ENCODE results near the gene PDE9A. TPM values are rescaled to one million over a fixed set of nuclear protein-coding genes. Genes with fewer than 3 reads are reported as not detected.

PDE9A gene
- polyA plus RNA-seq, 1 experiment: 0.14 TPM

DNA sequence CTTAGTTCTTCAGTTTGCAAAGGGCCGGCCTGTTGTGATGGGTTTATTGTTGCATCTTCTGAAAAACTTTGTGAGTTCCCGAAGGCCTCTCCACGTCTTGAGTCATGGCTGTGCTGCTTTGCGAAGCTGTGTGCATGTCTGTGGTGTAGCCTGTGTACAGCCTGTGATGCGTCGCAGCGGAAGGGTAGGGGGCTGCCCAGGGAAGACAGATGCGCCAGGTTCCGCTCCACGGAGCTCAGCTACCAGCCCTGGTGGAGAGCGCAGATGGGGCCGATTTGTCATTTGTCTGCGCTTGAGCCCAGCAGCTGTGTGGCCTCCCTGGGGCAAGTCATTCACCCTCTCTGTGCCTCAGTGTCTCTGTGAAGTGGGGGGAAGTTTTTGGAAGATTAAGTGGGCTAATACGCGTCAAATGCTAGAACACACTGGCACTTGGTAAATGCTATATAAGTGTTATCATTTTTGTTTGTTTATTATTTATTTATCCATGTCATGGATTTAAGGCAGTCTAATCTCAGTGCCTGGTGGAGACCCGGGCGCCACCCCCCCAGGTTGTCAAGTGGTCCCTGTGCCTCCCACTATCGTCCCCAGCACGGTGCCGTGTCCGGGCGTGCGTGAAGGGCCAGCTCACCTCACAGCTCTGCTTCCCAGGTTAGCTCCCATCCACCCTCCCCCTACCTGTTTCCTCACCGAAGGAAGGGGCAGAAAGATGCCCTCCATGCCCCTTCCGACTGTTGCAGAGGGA lies 8.4 kb downstream of the PDE9A start:
- Histone ChIP-seq H3K9me3 (ENCODE audit: control insufficient read depth, insufficient read depth, low read length) (peaks cover 46% of the 10 kb centered on the region), H3K27me3 (ENCODE audit: control insufficient read depth, insufficient read depth, low read length) (peaks cover 7% of the 10 kb centered on the region), H3K4me3 (ENCODE audit: low read depth, low read length) (no peak overlapping the region), H3K27ac (ENCODE audit: low read depth, low read length) (no peak overlapping the region)
- no peak for DNase-seq (ENCODE audit: low read depth, low spot score)
- TF ChIP-seq, protein P1, sequence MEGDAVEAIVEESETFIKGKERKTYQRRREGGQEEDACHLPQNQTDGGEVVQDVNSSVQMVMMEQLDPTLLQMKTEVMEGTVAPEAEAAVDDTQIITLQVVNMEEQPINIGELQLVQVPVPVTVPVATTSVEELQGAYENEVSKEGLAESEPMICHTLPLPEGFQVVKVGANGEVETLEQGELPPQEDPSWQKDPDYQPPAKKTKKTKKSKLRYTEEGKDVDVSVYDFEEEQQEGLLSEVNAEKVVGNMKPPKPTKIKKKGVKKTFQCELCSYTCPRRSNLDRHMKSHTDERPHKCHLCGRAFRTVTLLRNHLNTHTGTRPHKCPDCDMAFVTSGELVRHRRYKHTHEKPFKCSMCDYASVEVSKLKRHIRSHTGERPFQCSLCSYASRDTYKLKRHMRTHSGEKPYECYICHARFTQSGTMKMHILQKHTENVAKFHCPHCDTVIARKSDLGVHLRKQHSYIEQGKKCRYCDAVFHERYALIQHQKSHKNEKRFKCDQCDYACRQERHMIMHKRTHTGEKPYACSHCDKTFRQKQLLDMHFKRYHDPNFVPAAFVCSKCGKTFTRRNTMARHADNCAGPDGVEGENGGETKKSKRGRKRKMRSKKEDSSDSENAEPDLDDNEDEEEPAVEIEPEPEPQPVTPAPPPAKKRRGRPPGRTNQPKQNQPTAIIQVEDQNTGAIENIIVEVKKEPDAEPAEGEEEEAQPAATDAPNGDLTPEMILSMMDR (IDR thresholded peaks at IDR 0.05; ENCODE audit: low read depth, low read length): no peak
- CTCF ChIA-PET: no interaction called here
- POLR2A ChIA-PET: interaction anchor here (0.6 kb wide), 1 partner anchor 1204 kb away, joined by 4 read pairs; no protein-coding TSS in a partner anchor

DNA sequence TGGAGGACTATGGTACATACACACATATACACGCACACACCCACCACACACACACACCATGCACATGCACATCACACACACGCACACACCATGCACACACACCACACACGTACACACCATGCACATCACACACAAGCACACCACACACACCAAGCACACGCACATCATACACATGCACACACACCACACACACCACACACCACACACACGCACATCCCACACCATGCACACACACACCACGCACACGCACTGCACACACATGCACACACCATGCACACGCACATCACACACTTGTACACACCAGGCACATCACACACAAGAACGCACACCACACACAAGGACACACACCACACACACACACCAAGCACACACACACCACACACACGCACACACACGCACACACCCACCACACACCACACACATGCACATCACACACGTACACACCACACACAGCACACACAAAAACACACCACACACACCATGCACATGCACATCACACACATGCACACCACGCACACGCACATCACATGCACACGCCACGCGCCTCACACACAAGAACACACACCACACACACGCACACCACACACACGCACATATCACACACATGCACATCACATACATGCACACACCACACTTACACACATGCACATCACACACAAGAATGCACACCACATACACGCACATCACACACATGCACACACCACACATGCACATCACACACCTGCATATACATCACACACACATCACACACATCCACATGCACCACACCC lies 9.2 kb downstream of the PDE9A start:
- H3K27me3 ChIP-seq (ENCODE audit: control insufficient read depth, insufficient read depth, low read length): peaks cover 7% of the 10 kb centered on the region
- POLR2A ChIA-PET: interaction anchor here (0.6 kb wide), 1 partner anchor 1204 kb away, joined by 4 read pairs; no protein-coding TSS in a partner anchor
- TF ChIP-seq, protein P1 (IDR thresholded peaks at IDR 0.05; ENCODE audit: low read depth, low read length): no peak
- no peak for DNase-seq (ENCODE audit: low read depth, low spot score)
- H3K4me3 ChIP-seq (ENCODE audit: low read depth, low read length): no peak overlapping the region
- H3K27ac ChIP-seq (ENCODE audit: low read depth, low read length): no peak overlapping the region
- CTCF ChIA-PET: no interaction called here
- H3K9me3 ChIP-seq (ENCODE audit: control insufficient read depth, insufficient read depth, low read length): peaks cover 46% of the 10 kb centered on the region

DNA sequence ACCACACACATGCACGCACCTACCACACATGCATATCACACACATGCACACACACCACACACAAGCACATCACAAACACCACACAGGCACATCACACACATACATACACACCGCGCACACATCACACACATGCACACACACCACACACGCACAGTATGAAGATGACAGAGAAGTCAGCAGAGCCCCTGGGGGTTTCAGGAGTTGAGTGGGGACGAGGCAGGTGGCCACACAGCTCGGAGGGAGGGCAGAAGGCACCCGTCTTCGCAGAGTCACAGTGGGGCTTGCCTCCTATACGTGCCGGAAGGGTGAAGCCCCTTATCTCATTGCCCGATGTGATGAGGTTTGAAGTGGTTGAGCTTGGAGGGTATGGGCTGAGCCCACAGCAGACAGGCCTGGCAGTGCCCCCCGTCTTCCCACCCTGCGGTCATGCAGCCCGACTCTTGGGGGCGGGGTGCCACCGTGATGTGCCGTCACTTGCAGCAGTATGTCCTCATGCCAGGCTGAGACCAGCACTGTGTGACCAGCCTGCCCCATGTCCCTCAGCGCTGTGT lies 9.9 kb downstream of the PDE9A start:
- POLR2A ChIA-PET: no interaction called here
- Histone ChIP-seq H3K27ac (ENCODE audit: low read depth, low read length) (no peak overlapping the region), H3K27me3 (ENCODE audit: control insufficient read depth, insufficient read depth, low read length) (peaks cover 7% of the 10 kb centered on the region), H3K9me3 (ENCODE audit: control insufficient read depth, insufficient read depth, low read length) (peaks cover 46% of the 10 kb centered on the region), H3K4me3 (ENCODE audit: low read depth, low read length) (no peak overlapping the region)
- TF ChIP-seq, protein P1 (IDR thresholded peaks at IDR 0.05; ENCODE audit: low read depth, low read length): no peak
- DNase-seq (ENCODE audit: low read depth, low spot score): no peak
- CTCF ChIA-PET: no interaction called here

DNA sequence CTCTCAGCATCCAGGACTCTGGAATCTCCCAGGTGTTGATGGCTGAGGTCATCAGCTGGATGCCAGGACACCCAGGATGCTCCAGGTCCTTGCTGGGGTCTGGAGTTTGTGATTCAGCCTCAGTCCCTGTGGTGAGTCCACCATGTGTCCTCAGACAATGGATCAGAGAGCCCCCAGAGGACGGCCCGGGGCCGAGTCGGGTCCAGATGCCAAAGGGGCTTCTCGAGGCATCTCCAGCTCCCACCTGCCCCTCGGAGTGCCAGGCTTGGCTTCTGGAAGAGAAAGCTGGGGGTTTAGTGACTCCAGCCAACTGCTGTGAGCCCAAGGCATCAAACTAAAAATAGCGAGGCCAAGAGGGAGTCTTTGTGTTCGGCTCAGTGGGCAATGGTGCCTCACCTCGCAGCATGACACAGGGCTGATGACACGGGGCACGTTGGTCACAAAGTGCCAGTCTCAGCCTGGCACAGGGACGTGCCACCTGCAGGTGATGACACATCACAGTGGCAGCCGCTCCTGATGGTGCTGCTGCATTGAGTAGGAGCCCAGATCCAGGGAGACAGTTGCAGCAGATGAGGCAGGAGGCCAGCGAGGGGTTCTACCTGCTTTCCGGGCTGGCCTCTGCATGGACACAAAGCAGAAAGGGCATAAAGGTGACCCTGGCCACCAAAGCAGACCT lies 10.6 kb downstream of the PDE9A start:
- Histone ChIP-seq H3K27me3 (ENCODE audit: control insufficient read depth, insufficient read depth, low read length) (peaks cover under 1% of the 10 kb centered on the region), H3K27ac (ENCODE audit: low read depth, low read length) (no peak overlapping the region), H3K4me3 (ENCODE audit: low read depth, low read length) (no peak overlapping the region), H3K9me3 (ENCODE audit: control insufficient read depth, insufficient read depth, low read length) (peaks cover 46% of the 10 kb centered on the region)
- CTCF ChIA-PET: no interaction called here
- TF ChIP-seq, protein P1 (IDR thresholded peaks at IDR 0.05; ENCODE audit: low read depth, low read length): no peak
- POLR2A ChIA-PET: no interaction called here
- no peak for DNase-seq (ENCODE audit: low read depth, low spot score)
